H9 (cell line): Measurements from ENCODE around the gene GJB2. TPM values are rescaled to one million over a fixed set of nuclear protein-coding genes. Genes with fewer than 3 reads are reported as not detected.
A peak's percentile ranks its signal among the peaks of the same experiment; 100 is the strongest.

Source experiments
- DNase-seq: peaks from one replicate; pipeline ENCODE4 v3.0.0-alpha.2; 2017
- H2AFZ ChIP-seq: one replicate; pipeline ENCODE4 v1.6.1; 2013; ENCODE audit warnings: mild to moderate bottlenecking, low read length, control low read depth, moderate library complexity
- H2AK5ac ChIP-seq: 2 replicates; pipeline ENCODE4 v1.6.1; 2013; ENCODE audit warnings: low read length, control low read depth, mixed read lengths; ENCODE audit not compliant: insufficient read length
- H2BK120ac ChIP-seq: one replicate; pipeline ENCODE4 v1.6.1; 2013; ENCODE audit warnings: low read depth, mild to moderate bottlenecking, low read length, control low read depth, inconsistent platforms; ENCODE audit not compliant: poor library complexity, severe bottlenecking
- H2BK12ac ChIP-seq: 2 replicates; pipeline ENCODE4 v1.6.1; 2013; ENCODE audit warnings: low read length, control low read depth, mixed read lengths, low read depth; ENCODE audit not compliant: insufficient read length
- H2BK15ac ChIP-seq: 2 replicates; pipeline ENCODE4 v1.6.1; 2013; ENCODE audit warnings: low read depth, low read length, control low read depth
- H2BK20ac ChIP-seq: one replicate; pipeline ENCODE4 v1.6.1; 2013; ENCODE audit warnings: low read depth, mild to moderate bottlenecking, low read length, control low read depth, inconsistent platforms; ENCODE audit not compliant: poor library complexity, severe bottlenecking
- H2BK5ac ChIP-seq: 2 replicates; pipeline ENCODE4 v1.6.1; 2013; ENCODE audit warnings: low read length, control low read depth, mixed read lengths; ENCODE audit not compliant: insufficient read length
- H3K14ac ChIP-seq: 2 replicates; pipeline ENCODE4 v1.6.1; 2013; ENCODE audit warnings: low read length, control low read depth; ENCODE audit not compliant: insufficient read depth
- H3K18ac ChIP-seq: 2 replicates; pipeline ENCODE4 v1.6.1; 2013; ENCODE audit warnings: low read depth, mild to moderate bottlenecking, mixed read lengths, low read length, control low read depth; ENCODE audit not compliant: insufficient read length
- H3K23ac ChIP-seq: 2 replicates; pipeline ENCODE4 v1.6.1; 2013; ENCODE audit warnings: low read length, control low read depth, mixed read lengths, low read depth; ENCODE audit not compliant: insufficient read length
- H3K23me2 ChIP-seq: 2 replicates; pipeline ENCODE4 v1.6.1; 2013; ENCODE audit warnings: low read depth, mild to moderate bottlenecking, mixed read lengths, low read length, control low read depth; ENCODE audit not compliant: insufficient read length, poor library complexity, severe bottlenecking
- H3K27ac ChIP-seq: 2 replicates; pipeline ENCODE4 v1.5.1; 2013; ENCODE audit warnings: low read length, control low read depth, mixed read lengths, low read depth; ENCODE audit not compliant: insufficient read length
- H3K27me3 ChIP-seq: 2 replicates; pipeline ENCODE4 v1.6.1; 2013; ENCODE audit warnings: low read length, control low read depth, inconsistent platforms; ENCODE audit not compliant: insufficient read depth
- H3K4ac ChIP-seq: 2 replicates; pipeline ENCODE4 v1.6.1; 2013; ENCODE audit warnings: low read depth, mild to moderate bottlenecking, control low read depth, inconsistent platforms, low read length, moderate library complexity
- H3K4me1 ChIP-seq: 2 replicates; pipeline ENCODE4 v1.6.1; 2013; ENCODE audit warnings: low read length, control low read depth, inconsistent platforms; ENCODE audit not compliant: insufficient read depth
- H3K4me2 ChIP-seq: 2 replicates; pipeline ENCODE4 v1.6.1; 2013; ENCODE audit warnings: low read length, control low read depth, mixed read lengths; ENCODE audit not compliant: insufficient read length, insufficient read depth
- H3K56ac ChIP-seq: 2 replicates; pipeline ENCODE4 v1.6.1; 2013; ENCODE audit warnings: low read depth, mild to moderate bottlenecking, mixed read lengths, low read length, control low read depth; ENCODE audit not compliant: insufficient read length
- H3K79me1 ChIP-seq: 2 replicates; pipeline ENCODE4 v1.6.1; 2013; ENCODE audit warnings: low read depth, mild to moderate bottlenecking, moderate library complexity, low read length, control low read depth, inconsistent platforms; ENCODE audit not compliant: insufficient read depth, poor library complexity, severe bottlenecking
- H3K79me2 ChIP-seq: 2 replicates; pipeline ENCODE4 v1.6.1; 2013; ENCODE audit warnings: low read length, control low read depth, inconsistent platforms; ENCODE audit not compliant: insufficient read depth
- H3K9ac ChIP-seq: 2 replicates; pipeline ENCODE4 v1.6.1; 2013; ENCODE audit warnings: low read length, control low read depth, mixed read lengths; ENCODE audit not compliant: insufficient read length; ENCODE audit errors: extremely low read depth
- H3K9me3 ChIP-seq: one replicate; pipeline ENCODE4 v1.6.1; 2013; ENCODE audit warnings: low read depth, low read length, inconsistent platforms; ENCODE audit not compliant: control insufficient read depth
- H3T11ph ChIP-seq: one replicate; pipeline ENCODE4 v1.6.1; 2013; ENCODE audit warnings: mild to moderate bottlenecking, low read length, control low read depth, inconsistent platforms
- H4K20me1 ChIP-seq: one replicate; pipeline ENCODE4 v1.6.1; 2013; ENCODE audit not compliant: control insufficient read depth, insufficient read length, insufficient read depth
- H4K5ac ChIP-seq: 2 replicates; pipeline ENCODE4 v1.6.1; 2013; ENCODE audit warnings: low read depth, mild to moderate bottlenecking, mixed read lengths, low read length, control low read depth; ENCODE audit not compliant: insufficient read length
- H4K8ac ChIP-seq: replicated peaks from 2 replicates; pipeline ENCODE4 v1.6.1; 2013; ENCODE audit warnings: low read length, control low read depth, mixed read lengths, low read depth; ENCODE audit not compliant: insufficient read length
- H4K91ac ChIP-seq: 2 replicates; pipeline ENCODE4 v1.6.1; 2013; ENCODE audit warnings: low read depth, mild to moderate bottlenecking, moderate library complexity, mixed read lengths, low read length, control low read depth; ENCODE audit not compliant: insufficient read length
- H3K27ac Mint-ChIP-seq, 3 experiments: 2 replicates in 2 of 3; 3 replicates in 1 of 3; pipeline ENCODE4 v1.8.0; 2020 to 2021; ENCODE audit warnings: mixed read lengths in 3 of 3, mild to moderate bottlenecking in 1 of 3, moderate library complexity in 1 of 3
- H3K27me3 Mint-ChIP-seq: 2 replicates; pipeline ENCODE4 v1.8.0; 2021; ENCODE audit warnings: low read depth, mild to moderate bottlenecking, moderate library complexity, mixed read lengths
- H3K36me3 Mint-ChIP-seq, 3 experiments: 2 replicates in 2 of 3; 3 replicates in 1 of 3; pipeline ENCODE4 v1.8.0; 2020 to 2021; ENCODE audit warnings: low read depth in 3 of 3, mixed read lengths in 3 of 3; ENCODE audit not compliant: insufficient read depth in 1 of 3
- H3K4me1 Mint-ChIP-seq, 2 experiments: 2 replicates each; pipeline ENCODE4 v1.8.0; 2020; ENCODE audit warnings: mixed read lengths in 2 of 2
- H3K4me3 Mint-ChIP-seq, 2 experiments: 2 replicates in 1 of 2; 3 replicates in 1 of 2; pipeline ENCODE4 v1.8.0; 2020 to 2021; ENCODE audit warnings: mild to moderate bottlenecking in 2 of 2, mixed read lengths in 2 of 2, moderate library complexity in 1 of 2
- H3K9me3 Mint-ChIP-seq, 2 experiments: 2 replicates in 1 of 2; 3 replicates in 1 of 2; pipeline ENCODE4 v1.8.0; 2020; ENCODE audit warnings: mild to moderate bottlenecking in 2 of 2, mixed read lengths in 2 of 2, moderate library complexity in 1 of 2
- CTCF ChIP-seq: fragments of 200-600 bp; sonication (generic); conservative IDR thresholded peaks from 3 replicates; pipeline ENCODE4 v1.8.0; 2021; ENCODE audit warnings: antibody characterized with exemption, mild to moderate bottlenecking
- WGBS: extraction: QIAGEN DNeasy Blood & Tissue Kit; methylation state at CpG from one replicate; pipeline ENCODE4 v1.1.7; 2013; ENCODE audit warnings: missing lambda C conversion rate, low lambda C conversion rate, mixed read lengths; ENCODE audit not compliant: insufficient read length; ENCODE audit errors: extremely low coverage; 5-methylcytosine and 5-hydroxymethylcytosine counted together
- total RNA-seq: library from RNA; stranded (reverse); gene quantifications from 2 replicates; pipeline ENCODE4 v1.2.1, GENCODE V29; 2021

Gene GJB2
- total RNA-seq, 1 experiment from 2014 or later = 0.28 TPM

GRCh38 chr13:20174656-20175405 is 17.9 kb downstream of the GJB2 start:
- Histone ChIP-seq H2BK12ac (no peak overlapping the region), H3K27me3 (no peaks in the 10 kb centered on the region), H3K27ac (no peak overlapping the region), H2BK120ac (no peak overlapping the region), H2AFZ (no peak overlapping the region), H3K9ac (no peak overlapping the region), H2BK20ac (no peak overlapping the region), H4K91ac (no peak overlapping the region), H3K4me1 (no peaks in the 10 kb centered on the region), H3K23ac (no peak overlapping the region), H4K20me1 (no peaks in the 10 kb centered on the region), H3K23me2 (no peaks in the 10 kb centered on the region), H3K9me3 (no peaks in the 10 kb centered on the region), H3K79me1 (no peaks in the 10 kb centered on the region), H4K8ac (no peak overlapping the region), H3K4ac (no peak overlapping the region), H3K79me2 (no peaks in the 10 kb centered on the region), H3K14ac (no peak overlapping the region; the same call in 1 of the 2 replicates), H4K5ac (no peak overlapping the region), H2AK5ac (no peak overlapping the region), H2BK5ac (no peak overlapping the region), H3K56ac (no peak overlapping the region), H2BK15ac (no peak overlapping the region), H3K4me2 (no peak overlapping the region), H3T11ph (no peak overlapping the region), H3K18ac (no peak overlapping the region)
- no peak for TF ChIP-seq CTCF
- Mint-ChIP-seq H3K4me1 (peaks cover 6 to 9% of the 10 kb centered on the region in 2 experiments), H3K36me3 (no peaks in the 10 kb centered on the region), H3K9me3 (no peaks in the 10 kb centered on the region; a peak in 1 of 5 replicates), H3K4me3 (no peak overlapping the region), H3K27me3 (peaks cover 21% of the 10 kb centered on the region), H3K27ac (0 out of 7 replicates have a peak overlapping the region, but pooled peaks of 1 of the 3 experiments have one; percentile 30)
- WGBS = no CpG with 5 or more reads among the region's 22 CpGs
- peak; percentile 54 for DNase-seq
